GM19372 (cell line): ENCODE results near the gene ZNF740.

ENCODE experiments used
- ATAC-seq: cut with Tn5 transposase; IDR thresholded peaks from one replicate; pipeline ENCODE4 v1.9.1; 2021; ENCODE audit warnings: mild to moderate bottlenecking, low read depth, moderate library complexity; ENCODE audit not compliant: unreplicated experiment

The ZNF740 gene

DNA sequence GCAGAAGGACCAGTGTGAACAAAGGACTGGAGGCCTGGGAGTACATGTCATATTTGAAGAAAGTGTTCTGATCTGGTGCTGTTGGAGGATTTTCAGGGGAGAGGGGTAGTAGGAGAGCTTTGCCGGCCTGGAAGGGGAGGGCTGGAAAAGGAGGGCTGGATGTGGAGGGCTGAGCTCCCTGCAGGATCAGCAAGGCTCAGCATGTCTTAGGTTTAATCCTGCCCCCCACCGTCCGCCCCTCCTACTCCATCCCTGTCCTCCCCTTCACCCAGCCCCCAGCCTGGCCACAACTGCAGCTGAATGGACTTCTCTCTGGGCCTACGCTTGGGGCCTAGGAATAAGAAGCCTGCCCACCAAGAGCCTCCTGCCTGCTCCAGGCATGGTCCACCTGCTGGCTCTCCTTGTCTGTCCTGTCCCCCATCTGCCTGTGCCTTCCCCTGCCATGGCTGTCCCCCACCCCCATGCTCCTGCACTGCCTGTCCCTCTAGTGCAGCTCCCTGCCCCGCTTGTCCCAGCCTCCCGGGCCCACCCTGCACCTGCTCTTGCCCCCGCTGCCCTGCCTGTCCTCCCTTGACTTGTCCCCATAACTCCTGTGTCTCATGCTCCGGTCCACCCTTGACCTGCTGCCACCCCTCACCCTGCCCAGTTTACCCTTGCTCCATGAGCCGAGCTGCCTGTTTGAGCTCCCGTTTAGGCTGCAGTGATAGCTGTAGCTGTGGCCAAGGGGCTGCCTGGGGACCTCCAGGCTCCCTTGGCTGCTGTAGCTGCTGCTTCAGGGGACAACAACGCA, 61.3 kb downstream of the ZNF740 start:
- no peak for ATAC-seq

DNA sequence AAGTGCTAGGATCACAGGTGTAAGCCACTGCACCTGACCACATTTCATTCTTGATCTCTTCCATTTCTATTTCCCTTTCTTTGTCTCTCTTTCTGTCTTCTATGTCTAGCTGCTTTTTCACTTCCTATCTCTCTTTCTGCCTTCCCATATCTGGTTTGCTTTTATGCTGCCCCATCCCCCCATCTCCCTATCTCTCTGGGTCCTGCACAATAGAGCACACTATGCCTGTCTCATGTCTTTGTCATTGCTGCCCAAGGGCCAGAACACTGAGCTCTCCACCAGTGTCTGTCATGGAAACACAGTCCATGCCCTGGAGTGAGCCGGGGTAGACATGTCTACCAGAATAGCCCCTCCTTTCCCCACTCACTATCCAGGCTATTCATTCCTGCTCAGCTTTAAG, 63.8 kb downstream of the ZNF740 start:
- ATAC-seq = no peak
